Osteoblast (primary cell): ENCODE results near the gene ARFGEF2. TPM values are rescaled to one million over a fixed set of nuclear protein-coding genes. Genes with fewer than 3 reads are reported as not detected.

ENCODE experiments used
- DNase-seq: peaks from one replicate; pipeline ENCODE4 v3.0.0; 2011; ENCODE audit warnings: low spot score, mixed read lengths; ENCODE audit not compliant: insufficient read length; ENCODE audit errors: missing footprints
- H2AFZ ChIP-seq: 2 replicates; pipeline ENCODE4 v1.6.0; 2011; ENCODE audit warnings: mild to moderate bottlenecking, low read length
- H3K27ac ChIP-seq: 2 replicates; pipeline ENCODE4 v1.5.1; 2011; ENCODE audit warnings: mild to moderate bottlenecking, low read depth, low read length, moderate library complexity
- H3K27me3 ChIP-seq: 2 replicates; pipeline ENCODE4 v1.6.0; 2012; ENCODE audit warnings: mild to moderate bottlenecking, control low read depth, inconsistent platforms, low read length, moderate library complexity; ENCODE audit not compliant: insufficient read depth
- H3K36me3 ChIP-seq: 2 replicates; pipeline ENCODE4 v1.5.1; 2011; ENCODE audit warnings: mild to moderate bottlenecking, low read length, control low read depth, moderate library complexity; ENCODE audit not compliant: insufficient read depth
- H3K4me1 ChIP-seq: 2 replicates; pipeline ENCODE4 v1.5.1; 2011; ENCODE audit warnings: mild to moderate bottlenecking, low read length, control low read depth, moderate library complexity; ENCODE audit not compliant: insufficient read depth
- H3K4me2 ChIP-seq: 2 replicates; pipeline ENCODE4 v1.6.0; 2011; ENCODE audit warnings: mild to moderate bottlenecking, low read length; ENCODE audit not compliant: insufficient read depth
- H3K4me3 ChIP-seq: fragments of 200-600 bp; sonication (generic); 3 replicates; pipeline ENCODE4 v1.5.1; 2012; ENCODE audit warnings: mild to moderate bottlenecking, low read length, inconsistent platforms; ENCODE audit not compliant: insufficient read depth
- H3K79me2 ChIP-seq: 2 replicates; pipeline ENCODE4 v1.6.0; 2012; ENCODE audit warnings: mild to moderate bottlenecking, low read length, control low read depth, inconsistent platforms; ENCODE audit not compliant: insufficient read depth
- H3K9me3 ChIP-seq: 2 replicates; pipeline ENCODE4 v1.5.1; 2011; ENCODE audit warnings: low read depth, low read length, control low read depth
- H4K20me1 ChIP-seq: 2 replicates; pipeline ENCODE4 v1.6.0; 2012; ENCODE audit warnings: mild to moderate bottlenecking, low read length, control low read depth; ENCODE audit not compliant: insufficient read depth
- CTCF ChIP-seq: IDR thresholded peaks from 2 replicates; pipeline ENCODE4 v1.5.1; 2011; ENCODE audit warnings: mild to moderate bottlenecking, low read depth, low read length, moderate library complexity; ENCODE audit errors: extremely low read depth
- total RNA-seq: library from RNA; depleted of rRNA; stranded (reverse); fragments of >200 nt; gene quantifications from 2 replicates; pipeline ENCODE4 v1.2.3, GENCODE V29; 2012

ARFGEF2 gene
- total RNA-seq, 1 donor = 42.0 TPM

GRCh38 chr20:48949304-48950170 lies 28.0 kb downstream of the ARFGEF2 start:
- H3K4me2 ChIP-seq = no peak overlapping the region
- H4K20me1 ChIP-seq = peaks cover 20% of the 10 kb centered on the region
- no peaks in the 10 kb centered on the region for H3K9me3 ChIP-seq
- H3K36me3 ChIP-seq = peaks cover 52% of the 10 kb centered on the region
- no peaks in the 10 kb centered on the region for H3K4me1 ChIP-seq
- H3K27ac ChIP-seq = no peak overlapping the region
- H2AFZ ChIP-seq = no peak overlapping the region
- H3K79me2 ChIP-seq = peaks cover 41% of the 10 kb centered on the region
- no peak overlapping the region for H3K4me3 ChIP-seq
- no peaks in the 10 kb centered on the region for H3K27me3 ChIP-seq
- no peak for TF ChIP-seq CTCF
- no peak for DNase-seq

- H3K9me3 ChIP-seq = no peaks in the 10 kb centered on the region
- peaks cover 55% of the 10 kb centered on the region for H3K36me3 ChIP-seq
- no peaks in the 10 kb centered on the region for H3K4me1 ChIP-seq
- no peak overlapping the region for H3K4me2 ChIP-seq
- no peaks in the 10 kb centered on the region for H3K27me3 ChIP-seq
- peaks cover 9% of the 10 kb centered on the region for H4K20me1 ChIP-seq
- no peak overlapping the region for H2AFZ ChIP-seq
- TF ChIP-seq CTCF = no peak
- DNase-seq = no peak
- H3K79me2 ChIP-seq = peaks cover 27% of the 10 kb centered on the region
- H3K27ac ChIP-seq = no peak overlapping the region
- H3K4me3 ChIP-seq = no peak overlapping the region
Observed at GRCh38 chr20:48951041-48951440, 29.5 kb downstream of the ARFGEF2 start.

GRCh38 chr20:48951646-48952045 lies 30.1 kb downstream of the ARFGEF2 start:
- DNase-seq = no peak
- H2AFZ ChIP-seq = no peak overlapping the region
- no peaks in the 10 kb centered on the region for H3K4me1 ChIP-seq
- H4K20me1 ChIP-seq = peaks cover 7% of the 10 kb centered on the region
- TF ChIP-seq CTCF = no peak
- H3K4me2 ChIP-seq = no peak overlapping the region
- no peak overlapping the region for H3K4me3 ChIP-seq
- peaks cover 57% of the 10 kb centered on the region for H3K36me3 ChIP-seq
- peaks cover 25% of the 10 kb centered on the region for H3K79me2 ChIP-seq
- H3K27me3 ChIP-seq = no peaks in the 10 kb centered on the region
- no peaks in the 10 kb centered on the region for H3K9me3 ChIP-seq
- H3K27ac ChIP-seq = no peak overlapping the region

- Histone ChIP-seq H3K79me2 (peaks cover 25% of the 10 kb centered on the region), H3K4me1 (no peaks in the 10 kb centered on the region), H3K36me3 (peaks cover 62% of the 10 kb centered on the region), H3K4me3 (no peak overlapping the region), H2AFZ (no peak overlapping the region), H4K20me1 (peaks cover 13% of the 10 kb centered on the region), H3K9me3 (no peaks in the 10 kb centered on the region), H3K27ac (no peak overlapping the region), H3K4me2 (no peak overlapping the region), H3K27me3 (no peaks in the 10 kb centered on the region)
- TF ChIP-seq CTCF = no peak
- no peak for DNase-seq
Observed at GRCh38 chr20:48952656-48953055, 31.1 kb downstream of the ARFGEF2 start.
